K562 (cell line): ENCODE results near the gene PLCB3. TPM values are rescaled to one million over a fixed set of nuclear protein-coding genes. Genes with fewer than 3 reads are reported as not detected.
A peak's percentile ranks its signal among the peaks of the same experiment; 100 is the strongest.

ENCODE experiments used
- ATF1 ChIP-seq, 2 experiments: fragments of 450-650 bp in 1 of 2; IDR thresholded peaks; 2 replicates each; pipeline ENCODE4 v1.6.1; 2016; ENCODE audit warnings: missing compliant biosample characterization in 1 of 2, missing genetic modification characterization in 1 of 2
- HMG20A ChIP-seq: fragments of 450-650 bp; formaldehyde crosslinking; conservative IDR thresholded peaks from 2 replicates; pipeline ENCODE4 v1.4.0; 2020; ENCODE audit warnings: mild to moderate bottlenecking, mixed read lengths
- PML ChIP-seq: IDR thresholded peaks from 2 replicates; pipeline ENCODE4 v1.6.1; 2012; ENCODE audit warnings: low read length, inconsistent platforms
- RBM14 ChIP-seq: fragments of 200-400 bp; formaldehyde crosslinking; IDR thresholded peaks from 2 replicates; pipeline ENCODE4 v1.6.1; 2018; ENCODE audit warnings: low read depth, mild to moderate bottlenecking, low read length, moderate library complexity, borderline replicate concordance; ENCODE audit not compliant: insufficient read depth
- ZKSCAN1 ChIP-seq: fragments of 150-350 bp; IDR thresholded peaks from 2 replicates; pipeline ENCODE4 v1.6.1; 2016; ENCODE audit warnings: low read depth, low read length
- ZNF134 ChIP-seq: fragments of 250-450 bp; sonication (Bioruptor Pico); conservative IDR thresholded peaks from 2 replicates; pipeline ENCODE4 v1.4.0; 2020
- ZNF324 ChIP-seq: fragments of 250-450 bp; sonication (Bioruptor Pico); IDR thresholded peaks from 2 replicates; pipeline ENCODE4 v1.4.0; 2020; ENCODE audit warnings: mild to moderate bottlenecking
- ZNF507 ChIP-seq: conservative IDR thresholded peaks from 2 replicates; pipeline ENCODE4 v1.6.1; 2017; ENCODE audit warnings: missing genetic modification characterization, missing compliant biosample characterization
- polyA plus RNA-seq, 8 experiments: library from polyadenylated mRNA; depleted of rRNA in 4 of 8; stranded (reverse) in 5 of 8; unstranded in 3 of 8; fragments of >200 nt; fragmentation: Nextera tagmentation in 2 of 8; fragmentation: Illumina TruSeq in 1 of 8; extraction: Ambion mirVana in 2 of 8; extraction: Trizol in 1 of 8; gene quantifications; 2 replicates each; pipeline versions ENCODE4 v1.2.1 to v1.2.3, GENCODE V29; 2011 to 2014; ENCODE audit warnings: inconsistent platforms in 1 of 8, missing spikeins in 1 of 8
- total RNA-seq, 7 experiments: library from RNA; depleted of rRNA in 6 of 7; stranded (reverse); fragments of >200 nt in 6 of 7; fragmentation: Illumina TruSeq in 2 of 7; extraction: Trizol in 2 of 7; gene quantifications; 2 replicates each; pipeline versions ENCODE4 v1.2.1 to v1.2.3, GENCODE V29; 2011 to 2021; ENCODE audit warnings: low replicate concordance in 1 of 7
- TF ChIP-seq, protein P1 (sequence below): fragments of 450-650 bp; formaldehyde crosslinking; IDR thresholded peaks from 2 replicates; pipeline ENCODE4 v1.4.0; 2020; ENCODE audit warnings: mild to moderate bottlenecking
- TF ChIP-seq, protein P2 (sequence below): sonication (generic); formaldehyde crosslinking; IDR thresholded peaks from 2 replicates; pipeline ENCODE4 v1.8.1; 2023; ENCODE audit warnings: mild to moderate bottlenecking, missing genetic modification reagents
- TF ChIP-seq, protein P3 (sequence below): sonication (generic); formaldehyde crosslinking; IDR thresholded peaks from 2 replicates; pipeline ENCODE4 v1.9.0; 2022; ENCODE audit warnings: mild to moderate bottlenecking, missing genetic modification reagents
- TF ChIP-seq, protein P4 (sequence below): sonication (generic); formaldehyde crosslinking; IDR thresholded peaks from 2 replicates; pipeline ENCODE4 v1.8.1; 2023; ENCODE audit warnings: mild to moderate bottlenecking, missing genetic modification reagents, moderate library complexity
- TF ChIP-seq, protein P5 (sequence below): fragments of 450-650 bp; IDR thresholded peaks from 2 replicates; pipeline ENCODE4 v1.7.1; 2018; ENCODE audit warnings: mild to moderate bottlenecking, low read depth; ENCODE audit not compliant: partially characterized antibody
- TF ChIP-seq, protein P6 (sequence below): fragments of 250-450 bp; sonication (Bioruptor Pico); IDR thresholded peaks from 2 replicates; pipeline ENCODE4 v1.5.0; 2021
- TF ChIP-seq, protein P7 (sequence below): fragments of 450-650 bp; IDR thresholded peaks from 2 replicates; pipeline ENCODE4 v1.6.1; 2018; ENCODE audit not compliant: partially characterized antibody

The PLCB3 gene
- total and polyA plus RNA-seq, 9 of the 15 experiments (the other 6 are each of a cell fraction or from before 2014, with no cell fraction given) = 0.31 to 44.8 (median 14.6) TPM

DNA sequence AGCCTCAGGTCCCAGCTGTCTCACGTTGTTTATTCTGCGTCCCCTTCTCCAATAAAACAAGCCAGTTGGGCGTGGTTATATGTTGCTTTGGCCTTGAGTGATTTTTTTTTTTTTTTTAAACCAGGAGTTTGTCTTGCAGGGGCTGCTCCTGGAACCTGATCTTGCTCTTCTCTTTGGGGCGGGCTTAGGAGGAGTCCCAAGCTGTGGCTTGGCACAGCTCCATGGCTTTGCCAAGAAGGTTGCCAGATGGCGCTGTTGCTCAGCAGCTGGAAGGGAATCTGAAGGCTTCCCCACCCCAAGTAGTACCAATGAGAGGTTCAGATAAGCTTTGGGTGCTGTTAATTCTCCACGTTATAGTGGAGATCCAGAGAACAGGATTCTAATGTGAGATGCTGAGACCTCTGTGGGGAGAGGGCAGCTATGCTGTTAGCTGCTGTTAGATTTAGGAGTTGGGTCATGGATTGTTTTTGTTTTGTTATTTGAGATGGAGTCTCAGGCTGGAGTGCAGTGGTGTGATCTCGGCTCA is 46.8 kb upstream of the PLCB3 start (continued):
- TF ChIP-seq, protein P1, sequence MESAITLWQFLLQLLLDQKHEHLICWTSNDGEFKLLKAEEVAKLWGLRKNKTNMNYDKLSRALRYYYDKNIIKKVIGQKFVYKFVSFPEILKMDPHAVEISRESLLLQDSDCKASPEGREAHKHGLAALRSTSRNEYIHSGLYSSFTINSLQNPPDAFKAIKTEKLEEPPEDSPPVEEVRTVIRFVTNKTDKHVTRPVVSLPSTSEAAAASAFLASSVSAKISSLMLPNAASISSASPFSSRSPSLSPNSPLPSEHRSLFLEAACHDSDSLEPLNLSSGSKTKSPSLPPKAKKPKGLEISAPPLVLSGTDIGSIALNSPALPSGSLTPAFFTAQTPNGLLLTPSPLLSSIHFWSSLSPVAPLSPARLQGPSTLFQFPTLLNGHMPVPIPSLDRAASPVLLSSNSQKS (CRISPR knock-in tag) = no peak
- TF ChIP-seq, protein P2, sequence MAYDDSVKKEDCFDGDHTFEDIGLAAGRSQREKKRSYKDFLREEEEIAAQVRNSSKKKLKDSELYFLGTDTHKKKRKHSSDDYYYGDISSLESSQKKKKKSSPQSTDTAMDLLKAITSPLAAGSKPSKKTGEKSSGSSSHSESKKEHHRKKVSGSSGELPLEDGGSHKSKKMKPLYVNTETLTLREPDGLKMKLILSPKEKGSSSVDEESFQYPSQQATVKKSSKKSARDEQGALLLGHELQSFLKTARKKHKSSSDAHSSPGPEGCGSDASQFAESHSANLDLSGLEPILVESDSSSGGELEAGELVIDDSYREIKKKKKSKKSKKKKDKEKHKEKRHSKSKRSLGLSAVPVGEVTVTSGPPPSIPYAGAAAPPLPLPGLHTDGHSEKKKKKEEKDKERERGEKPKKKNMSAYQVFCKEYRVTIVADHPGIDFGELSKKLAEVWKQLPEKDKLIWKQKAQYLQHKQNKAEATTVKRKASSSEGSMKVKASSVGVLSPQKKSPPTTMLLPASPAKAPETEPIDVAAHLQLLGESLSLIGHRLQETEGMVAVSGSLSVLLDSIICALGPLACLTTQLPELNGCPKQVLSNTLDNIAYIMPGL (CRISPR knock-in tag) = no peak
- TF ChIP-seq ZNF507 (tag) (no peak), HMG20A (CRISPR knock-in tag) (no peak), ZNF134 (CRISPR knock-in tag) (no peak), PML (no peak; the same call in 1 of the 2 replicates), ZKSCAN1 (peak; percentile 89), ATF1 (CRISPR knock-in tag; IDR thresholded peaks at IDR 0.05) (no peak), ATF1 (tag; IDR thresholded peaks at IDR 0.05) (peak; percentile 47), ZNF324 (CRISPR knock-in tag) (no peak), RBM14 (no peak)
- TF ChIP-seq, protein P3, sequence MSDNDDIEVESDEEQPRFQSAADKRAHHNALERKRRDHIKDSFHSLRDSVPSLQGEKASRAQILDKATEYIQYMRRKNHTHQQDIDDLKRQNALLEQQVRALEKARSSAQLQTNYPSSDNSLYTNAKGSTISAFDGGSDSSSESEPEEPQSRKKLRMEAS (CRISPR knock-in tag) = no peak
- TF ChIP-seq, protein P4, sequence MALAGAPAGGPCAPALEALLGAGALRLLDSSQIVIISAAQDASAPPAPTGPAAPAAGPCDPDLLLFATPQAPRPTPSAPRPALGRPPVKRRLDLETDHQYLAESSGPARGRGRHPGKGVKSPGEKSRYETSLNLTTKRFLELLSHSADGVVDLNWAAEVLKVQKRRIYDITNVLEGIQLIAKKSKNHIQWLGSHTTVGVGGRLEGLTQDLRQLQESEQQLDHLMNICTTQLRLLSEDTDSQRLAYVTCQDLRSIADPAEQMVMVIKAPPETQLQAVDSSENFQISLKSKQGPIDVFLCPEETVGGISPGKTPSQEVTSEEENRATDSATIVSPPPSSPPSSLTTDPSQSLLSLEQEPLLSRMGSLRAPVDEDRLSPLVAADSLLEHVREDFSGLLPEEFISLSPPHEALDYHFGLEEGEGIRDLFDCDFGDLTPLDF (CRISPR knock-in tag) = no peak
- TF ChIP-seq, protein P5, sequence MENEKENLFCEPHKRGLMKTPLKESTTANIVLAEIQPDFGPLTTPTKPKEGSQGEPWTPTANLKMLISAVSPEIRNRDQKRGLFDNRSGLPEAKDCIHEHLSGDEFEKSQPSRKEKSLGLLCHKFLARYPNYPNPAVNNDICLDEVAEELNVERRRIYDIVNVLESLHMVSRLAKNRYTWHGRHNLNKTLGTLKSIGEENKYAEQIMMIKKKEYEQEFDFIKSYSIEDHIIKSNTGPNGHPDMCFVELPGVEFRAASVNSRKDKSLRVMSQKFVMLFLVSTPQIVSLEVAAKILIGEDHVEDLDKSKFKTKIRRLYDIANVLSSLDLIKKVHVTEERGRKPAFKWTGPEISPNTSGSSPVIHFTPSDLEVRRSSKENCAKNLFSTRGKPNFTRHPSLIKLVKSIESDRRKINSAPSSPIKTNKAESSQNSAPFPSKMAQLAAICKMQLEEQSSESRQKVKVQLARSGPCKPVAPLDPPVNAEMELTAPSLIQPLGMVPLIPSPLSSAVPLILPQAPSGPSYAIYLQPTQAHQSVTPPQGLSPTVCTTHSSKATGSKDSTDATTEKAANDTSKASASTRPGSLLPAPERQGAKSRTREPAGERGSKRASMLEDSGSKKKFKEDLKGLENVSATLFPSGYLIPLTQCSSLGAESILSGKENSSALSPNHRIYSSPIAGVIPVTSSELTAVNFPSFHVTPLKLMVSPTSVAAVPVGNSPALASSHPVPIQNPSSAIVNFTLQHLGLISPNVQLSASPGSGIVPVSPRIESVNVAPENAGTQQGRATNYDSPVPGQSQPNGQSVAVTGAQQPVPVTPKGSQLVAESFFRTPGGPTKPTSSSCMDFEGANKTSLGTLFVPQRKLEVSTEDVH = peak; percentile 36
- TF ChIP-seq, protein P6, sequence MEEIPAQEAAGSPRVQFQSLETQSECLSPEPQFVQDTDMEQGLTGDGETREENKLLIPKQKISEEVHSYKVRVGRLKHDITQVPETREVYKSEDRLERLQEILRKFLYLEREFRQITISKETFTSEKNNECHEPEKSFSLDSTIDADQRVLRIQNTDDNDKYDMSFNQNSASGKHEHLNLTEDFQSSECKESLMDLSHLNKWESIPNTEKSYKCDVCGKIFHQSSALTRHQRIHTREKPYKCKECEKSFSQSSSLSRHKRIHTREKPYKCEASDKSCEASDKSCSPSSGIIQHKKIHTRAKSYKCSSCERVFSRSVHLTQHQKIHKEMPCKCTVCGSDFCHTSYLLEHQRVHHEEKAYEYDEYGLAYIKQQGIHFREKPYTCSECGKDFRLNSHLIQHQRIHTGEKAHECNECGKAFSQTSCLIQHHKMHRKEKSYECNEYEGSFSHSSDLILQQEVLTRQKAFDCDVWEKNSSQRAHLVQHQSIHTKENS (CRISPR knock-in tag) = no peak
- TF ChIP-seq, protein P7, sequence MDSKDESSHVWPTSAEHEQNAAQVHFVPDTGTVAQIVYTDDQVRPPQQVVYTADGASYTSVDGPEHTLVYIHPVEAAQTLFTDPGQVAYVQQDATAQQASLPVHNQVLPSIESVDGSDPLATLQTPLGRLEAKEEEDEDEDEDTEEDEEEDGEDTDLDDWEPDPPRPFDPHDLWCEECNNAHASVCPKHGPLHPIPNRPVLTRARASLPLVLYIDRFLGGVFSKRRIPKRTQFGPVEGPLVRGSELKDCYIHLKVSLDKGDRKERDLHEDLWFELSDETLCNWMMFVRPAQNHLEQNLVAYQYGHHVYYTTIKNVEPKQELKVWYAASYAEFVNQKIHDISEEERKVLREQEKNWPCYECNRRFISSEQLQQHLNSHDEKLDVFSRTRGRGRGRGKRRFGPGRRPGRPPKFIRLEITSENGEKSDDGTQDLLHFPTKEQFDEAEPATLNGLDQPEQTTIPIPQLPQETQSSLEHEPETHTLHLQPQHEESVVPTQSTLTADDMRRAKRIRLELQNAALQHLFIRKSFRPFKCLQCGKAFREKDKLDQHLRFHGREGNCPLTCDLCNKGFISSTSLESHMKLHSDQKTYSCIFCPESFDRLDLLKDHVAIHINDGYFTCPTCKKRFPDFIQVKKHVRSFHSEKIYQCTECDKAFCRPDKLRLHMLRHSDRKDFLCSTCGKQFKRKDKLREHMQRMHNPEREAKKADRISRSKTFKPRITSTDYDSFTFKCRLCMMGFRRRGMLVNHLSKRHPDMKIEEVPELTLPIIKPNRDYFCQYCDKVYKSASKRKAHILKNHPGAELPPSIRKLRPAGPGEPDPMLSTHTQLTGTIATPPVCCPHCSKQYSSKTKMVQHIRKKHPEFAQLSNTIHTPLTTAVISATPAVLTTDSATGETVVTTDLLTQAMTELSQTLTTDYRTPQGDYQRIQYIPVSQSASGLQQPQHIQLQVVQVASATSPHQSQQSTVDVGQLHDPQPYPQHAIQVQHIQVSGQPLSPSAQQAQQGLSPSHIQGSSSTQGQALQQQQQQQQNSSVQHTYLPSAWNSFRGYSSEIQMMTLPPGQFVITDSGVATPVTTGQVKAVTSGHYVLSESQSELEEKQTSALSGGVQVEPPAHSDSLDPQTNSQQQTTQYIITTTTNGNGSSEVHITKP = no peak
